Thymus (tissue), 11 donors: ENCODE measurements around the gene IL20RB. TPM values are rescaled to one million over a fixed set of nuclear protein-coding genes. Genes with fewer than 3 reads are reported as not detected.

Experiments used
- DNase-seq, 9 donors: peaks; one replicate each; pipeline ENCODE4 v3.0.0-alpha.2; 2013; ENCODE audit warnings: low spot score in 9 of 9, low read depth in 6 of 9, missing footprints in 1 of 9
- H3K27ac ChIP-seq, 2 donors: one replicate each; pipeline ENCODE4 v1.5.1; 2013; ENCODE audit warnings: control low read depth in 1 of 2, low read depth in 1 of 2, low read length in 1 of 2, mild to moderate bottlenecking in 1 of 2, moderate library complexity in 1 of 2
- H3K27me3 ChIP-seq, 2 donors: one replicate each; pipeline ENCODE4 v1.5.1; 2013; ENCODE audit warnings: low read length in 1 of 2; ENCODE audit not compliant: control insufficient read depth in 2 of 2, insufficient read depth in 1 of 2
- H3K36me3 ChIP-seq, 2 donors: one replicate each; pipeline ENCODE4 v1.5.1; 2013; ENCODE audit warnings: low read length in 1 of 2, mild to moderate bottlenecking in 1 of 2, moderate library complexity in 1 of 2; ENCODE audit not compliant: control insufficient read depth in 2 of 2, insufficient read depth in 2 of 2
- H3K4me1 ChIP-seq, 2 donors: one replicate each; pipeline ENCODE4 v1.5.1; 2013; ENCODE audit warnings: low read length in 2 of 2; ENCODE audit not compliant: control insufficient read depth in 2 of 2, insufficient read depth in 2 of 2
- H3K4me3 ChIP-seq, 2 donors: one replicate each; pipeline ENCODE4 v1.5.1; 2013; ENCODE audit warnings: low read length in 2 of 2, control low read depth in 1 of 2, mild to moderate bottlenecking in 1 of 2
- H3K9me3 ChIP-seq, 2 donors: one replicate each; pipeline ENCODE4 v1.5.1; 2013; ENCODE audit warnings: low read length in 1 of 2, mild to moderate bottlenecking in 1 of 2; ENCODE audit not compliant: control insufficient read depth in 2 of 2, insufficient read depth in 1 of 2
- WGBS: extraction: QIAGEN DNeasy Blood & Tissue Kit; methylation state at CpG from one replicate; pipeline ENCODE4 v1.1.7; 2013; 5-methylcytosine and 5-hydroxymethylcytosine counted together
- polyA plus RNA-seq: library from polyadenylated mRNA; stranded (reverse); fragments of 200-250 nt; gene quantifications from one replicate; pipeline ENCODE4 v1.2.3, GENCODE V29; 2013
- total RNA-seq: library from RNA; stranded (reverse); fragments of 120-200 nt; gene quantifications from one replicate; pipeline ENCODE4 v1.2.4, GENCODE V29; 2013
- donor health status: healthy.

Gene IL20RB
- total and polyA plus RNA-seq, 2 donors, result 0.94 to 5.4 TPM

GRCh38 chr3:137052298-137052697 is 94.5 kb downstream of the IL20RB start:
- no peak for DNase-seq

More at GRCh38 chr3:137052298-137052697, 94.5 kb downstream of the IL20RB start:
- no peak overlapping the region for H3K4me3 ChIP-seq
- no peak overlapping the region for H3K27ac ChIP-seq
- 97% methylated on average over 1 of the region's 1 CpG for WGBS
- H3K9me3 ChIP-seq, result no peaks in the 10 kb centered on the region
- H3K27me3 ChIP-seq, result no peaks in the 10 kb centered on the region
- H3K36me3 ChIP-seq, result no peaks in the 10 kb centered on the region
- H3K4me1 ChIP-seq, result no peaks in the 10 kb centered on the region

Other genes with a start within 250 kb of the IL20RB start
- gene STAG1, start 205.6 kb upstream of the IL20RB start, total RNA-seq, result 36.0 TPM
- 15.9 TPM for gene STAG1, start 205.6 kb upstream of the IL20RB start, polyA plus RNA-seq
- gene SLC35G2, start 138.9 kb upstream of the IL20RB start, total RNA-seq, result 2.8 TPM
- 7.3 TPM for gene SLC35G2, start 138.9 kb upstream of the IL20RB start, polyA plus RNA-seq
- 70.2 TPM for gene NCK1, start 95.8 kb upstream of the IL20RB start, total RNA-seq
- 45.2 TPM for gene NCK1, start 95.8 kb upstream of the IL20RB start, polyA plus RNA-seq